ENCODE data around the gene SHMT2. TPM values are rescaled to one million over a fixed set of nuclear protein-coding genes. Genes with fewer than 3 reads are reported as not detected.

The SHMT2 gene
- total RNA-seq, 1 experiment from 2014 or later = 280 TPM

DNA sequence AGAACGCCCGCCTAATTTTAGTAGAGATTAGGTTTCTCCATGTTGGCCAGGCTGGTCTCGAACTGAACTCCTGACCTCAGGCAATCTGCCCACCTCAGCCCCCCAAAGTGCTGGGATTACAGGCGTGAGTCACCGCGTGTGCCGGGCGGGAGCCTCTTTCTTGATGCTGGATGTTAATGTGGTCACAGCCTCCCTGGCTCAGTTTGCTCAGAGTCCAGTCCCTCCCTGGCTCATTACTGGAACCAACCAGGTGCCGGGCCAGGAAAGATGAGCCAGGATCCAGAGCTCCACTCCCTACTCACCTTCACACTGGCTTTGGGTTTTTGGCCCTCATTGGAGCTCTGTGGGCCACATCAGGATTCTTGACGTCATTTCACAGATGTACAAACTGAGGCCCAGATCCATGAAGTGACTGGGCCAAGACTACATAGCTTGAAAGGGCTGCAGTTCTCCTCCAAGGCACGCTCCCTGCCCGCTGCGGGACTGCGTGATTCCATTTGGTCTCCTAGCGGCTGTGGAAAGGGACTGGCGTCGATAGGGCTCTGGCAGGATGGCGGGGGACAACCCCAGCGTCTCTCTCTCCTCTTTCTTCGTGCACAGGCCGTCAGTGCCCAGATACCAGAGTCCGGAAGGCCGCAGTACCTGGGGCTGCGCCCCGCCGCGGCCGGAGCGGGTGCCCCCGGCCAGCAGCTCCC is 5.1 kb upstream of the SHMT2 start:
- intact Hi-C loops (cut with micrococcal nuclease) = no loop called here
- ChIA-PET POLR2A (no interaction called here), RAD21 (ENCODE audit: low non-redundant PET in 1 of 2, low total read pairs in 2 of 2, uncharacterized antibody in 2 of 2, unreplicated experiment in 2 of 2) (no interaction called here), CTCF (interaction anchor here (1.2 kb wide), 1 partner anchor 19 kb away, joined by 3 read pairs; no protein-coding TSS in a partner anchor)
- no peak for DNase-seq (ENCODE audit: low read depth, low spot score)
- H3K9me2 ChIP-seq (ENCODE audit: insufficient read depth) = no peaks in the 10 kb centered on the region
- H3K79me2 ChIP-seq (ENCODE audit: insufficient read depth, low read length) = no peaks in the 10 kb centered on the region
- no peak overlapping the region for H2AFZ ChIP-seq (ENCODE audit: low read depth, low read length, poor library complexity, severe bottlenecking)
- H3K27me3 ChIP-seq (ENCODE audit: insufficient read depth, low read length) = no peaks in the 10 kb centered on the region
- H4K20me1 ChIP-seq (ENCODE audit: insufficient read depth) = no peaks in the 10 kb centered on the region
- TF ChIP-seq, protein P1, sequence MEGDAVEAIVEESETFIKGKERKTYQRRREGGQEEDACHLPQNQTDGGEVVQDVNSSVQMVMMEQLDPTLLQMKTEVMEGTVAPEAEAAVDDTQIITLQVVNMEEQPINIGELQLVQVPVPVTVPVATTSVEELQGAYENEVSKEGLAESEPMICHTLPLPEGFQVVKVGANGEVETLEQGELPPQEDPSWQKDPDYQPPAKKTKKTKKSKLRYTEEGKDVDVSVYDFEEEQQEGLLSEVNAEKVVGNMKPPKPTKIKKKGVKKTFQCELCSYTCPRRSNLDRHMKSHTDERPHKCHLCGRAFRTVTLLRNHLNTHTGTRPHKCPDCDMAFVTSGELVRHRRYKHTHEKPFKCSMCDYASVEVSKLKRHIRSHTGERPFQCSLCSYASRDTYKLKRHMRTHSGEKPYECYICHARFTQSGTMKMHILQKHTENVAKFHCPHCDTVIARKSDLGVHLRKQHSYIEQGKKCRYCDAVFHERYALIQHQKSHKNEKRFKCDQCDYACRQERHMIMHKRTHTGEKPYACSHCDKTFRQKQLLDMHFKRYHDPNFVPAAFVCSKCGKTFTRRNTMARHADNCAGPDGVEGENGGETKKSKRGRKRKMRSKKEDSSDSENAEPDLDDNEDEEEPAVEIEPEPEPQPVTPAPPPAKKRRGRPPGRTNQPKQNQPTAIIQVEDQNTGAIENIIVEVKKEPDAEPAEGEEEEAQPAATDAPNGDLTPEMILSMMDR (IDR thresholded peaks at IDR 0.05 in 2 of 3, conservative IDR thresholded peaks at IDR 0.05 in 1 of 3; ENCODE audit: borderline replicate concordance in 1 of 3, insufficient read depth in 1 of 3, low read depth in 2 of 3, low read length in 2 of 3) = no peak
- no peak for TF ChIP-seq CBX3 (IDR thresholded peaks at IDR 0.05; ENCODE audit: low read depth)
- no peak for TF ChIP-seq YY1 (IDR thresholded peaks at IDR 0.05; ENCODE audit: extremely low read depth, insufficient replicate concordance, low read depth, low read length)
- no peak for TF ChIP-seq REST (IDR thresholded peaks at IDR 0.05; ENCODE audit: low read depth)
- no peak for TF ChIP-seq CEBPB (IDR thresholded peaks at IDR 0.05; ENCODE audit: low read depth)
- no peak for TF ChIP-seq EZH2phosphoT487 (IDR thresholded peaks at IDR 0.05; ENCODE audit: borderline replicate concordance)
- no peak for TF ChIP-seq ZNF274 (IDR thresholded peaks at IDR 0.05; ENCODE audit: low read depth, low read length)
- TF ChIP-seq, protein P2, sequence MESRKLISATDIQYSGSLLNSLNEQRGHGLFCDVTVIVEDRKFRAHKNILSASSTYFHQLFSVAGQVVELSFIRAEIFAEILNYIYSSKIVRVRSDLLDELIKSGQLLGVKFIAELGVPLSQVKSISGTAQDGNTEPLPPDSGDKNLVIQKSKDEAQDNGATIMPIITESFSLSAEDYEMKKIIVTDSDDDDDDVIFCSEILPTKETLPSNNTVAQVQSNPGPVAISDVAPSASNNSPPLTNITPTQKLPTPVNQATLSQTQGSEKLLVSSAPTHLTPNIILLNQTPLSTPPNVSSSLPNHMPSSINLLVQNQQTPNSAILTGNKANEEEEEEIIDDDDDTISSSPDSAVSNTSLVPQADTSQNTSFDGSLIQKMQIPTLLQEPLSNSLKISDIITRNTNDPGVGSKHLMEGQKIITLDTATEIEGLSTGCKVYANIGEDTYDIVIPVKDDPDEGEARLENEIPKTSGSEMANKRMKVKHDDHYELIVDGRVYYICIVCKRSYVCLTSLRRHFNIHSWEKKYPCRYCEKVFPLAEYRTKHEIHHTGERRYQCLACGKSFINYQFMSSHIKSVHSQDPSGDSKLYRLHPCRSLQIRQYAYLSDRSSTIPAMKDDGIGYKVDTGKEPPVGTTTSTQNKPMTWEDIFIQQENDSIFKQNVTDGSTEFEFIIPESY (IDR thresholded peaks at IDR 0.05; ENCODE audit: extremely low read depth, insufficient replicate concordance, low read length) = no peak
- TF ChIP-seq, protein P3, sequence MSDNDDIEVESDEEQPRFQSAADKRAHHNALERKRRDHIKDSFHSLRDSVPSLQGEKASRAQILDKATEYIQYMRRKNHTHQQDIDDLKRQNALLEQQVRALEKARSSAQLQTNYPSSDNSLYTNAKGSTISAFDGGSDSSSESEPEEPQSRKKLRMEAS (IDR thresholded peaks at IDR 0.05) = no peak
- no TSS peak for BruUV-seq (replicated peaks)
- ATAC-seq = no peak
- H3K4me1 ChIP-seq (ENCODE audit: control insufficient read depth in 1 of 2, insufficient read depth in 2 of 2, low read length in 2 of 2) = peaks cover 0 to 7% of the 10 kb centered on the region in 2 experiments; a peak in 1 of 4 replicates
- no peak overlapping the region for H3K9ac ChIP-seq (ENCODE audit: low read length)
- H3K4me2 ChIP-seq (ENCODE audit: low read length) = no peak overlapping the region
- H3K9me3 ChIP-seq (ENCODE audit: control insufficient read depth in 1 of 2, insufficient read depth in 1 of 2, low read depth in 1 of 2, low read length in 2 of 2) = no peaks in the 10 kb centered on the region
- H3K27ac ChIP-seq (ENCODE audit: low read depth, low read length) = no peak overlapping the region; the same call in 1 of the 2 replicates
- no peak overlapping the region for H3K4me3 ChIP-seq (replicated peaks in 1 of 2; ENCODE audit: low read depth in 1 of 2, low read length in 2 of 2)
- no peaks in the 10 kb centered on the region for H3K36me3 ChIP-seq (ENCODE audit: control insufficient read depth in 1 of 2, insufficient read depth in 2 of 2, low read length in 2 of 2)
